K562 (cell line): Measurements from ENCODE around the gene GRIA4. TPM values are rescaled to one million over a fixed set of nuclear protein-coding genes. Genes with fewer than 3 reads are reported as not detected.

Experiments used
- ATAC-seq: fragments of 200-7000 bp; cut with Tn5 transposase; 3 replicates; pipeline ENCODE4 v1.9.1; 2020; ENCODE audit warnings: moderate library complexity
- BruUV-seq: library from RNA; stranded (reverse); fragments of 400-500 nt; replicated peaks from 2 replicates; lab custom pipeline; 2021; lab: Mats Ljungman, UMichigan
- CTCF ChIA-PET: fragments of 300-600 bp; formaldehyde crosslinking; extraction: SDS; loops from one replicate; lab custom pipeline; 2021; ENCODE audit warnings: low intra/inter-chr PET ratio; lab: Yijun Ruan, JAX
- POLR2A ChIA-PET: fragments of 300-600, 350-650 bp; sonication (Branson Sonifier 250); formaldehyde crosslinking; extraction: SDS; loops from one replicate; lab custom pipeline; 2021; ENCODE audit warnings: antibody characterized with exemption, inconsistent platforms; lab: Yijun Ruan, JAX
- DNase-seq, 4 experiments: peaks; one replicate each; pipeline versions ENCODE4 v3.0.0 to v3.0.0-alpha.2; 2011 to 2018; ENCODE audit warnings: low spot score in 3 of 4, mixed read lengths in 3 of 4; ENCODE audit errors: extremely low read depth in 1 of 4
- FAIRE-seq: peaks from 2 replicates; lab custom pipeline; 2011; peaks lifted over from hg19 to GRCh38; lab: Jason Lieb, UNC
- H2AFZ ChIP-seq: 2 replicates; pipeline ENCODE4 v1.6.0; 2011; ENCODE audit warnings: low read depth, low read length, control low read depth, inconsistent platforms
- H3K27ac ChIP-seq: fragments of 200-600 bp; 3 replicates; pipeline ENCODE4 v1.8.0; 2011; ENCODE audit warnings: low read depth, mild to moderate bottlenecking, control low read depth, inconsistent platforms, low read length, moderate library complexity, mixed read lengths; ENCODE audit errors: extremely low read depth
- H3K27me3 ChIP-seq, 2 experiments: fragments of 300-600 bp in 1 of 2; 2 replicates in 1 of 2; 3 replicates in 1 of 2; pipeline versions ENCODE4 v1.6.0 to v1.8.0; 2011; ENCODE audit warnings: inconsistent platforms in 2 of 2, low read length in 2 of 2, mild to moderate bottlenecking in 1 of 2, mixed read lengths in 1 of 2, moderate library complexity in 1 of 2; ENCODE audit not compliant: control insufficient read depth in 2 of 2, insufficient read depth in 2 of 2
- H3K36me3 ChIP-seq: fragments of 300-600 bp; 3 replicates; pipeline ENCODE4 v1.8.0; 2011; ENCODE audit warnings: mild to moderate bottlenecking, low read length, inconsistent platforms; ENCODE audit not compliant: control insufficient read depth, insufficient read depth
- H3K4me1 ChIP-seq, 2 experiments: fragments of 200-600 bp in 1 of 2; replicated peaks in 1 of 2; 2 replicates in 1 of 2; 3 replicates in 1 of 2; pipeline versions ENCODE4 v1.5.1 to v1.8.0; 2011; ENCODE audit warnings: inconsistent platforms in 2 of 2, low read length in 2 of 2, mild to moderate bottlenecking in 1 of 2, mixed read lengths in 1 of 2, moderate library complexity in 1 of 2; ENCODE audit not compliant: control insufficient read depth in 2 of 2, insufficient read depth in 2 of 2
- H3K4me2 ChIP-seq: 2 replicates; pipeline ENCODE4 v1.6.1; 2011; ENCODE audit warnings: low read length, control low read depth, inconsistent platforms, mixed read lengths; ENCODE audit not compliant: insufficient read depth
- H3K4me3 ChIP-seq: fragments of 200-600 bp; sonication (generic), shearing (Covaris generic); 2 replicates; pipeline ENCODE4 v1.5.1; 2016; ENCODE audit warnings: control low read depth, inconsistent platforms
- H3K79me2 ChIP-seq: fragments of 200-600 bp; 3 replicates; pipeline ENCODE4 v1.8.0; 2011; ENCODE audit warnings: low read length, inconsistent platforms; ENCODE audit not compliant: control insufficient read depth, insufficient read depth
- H3K9ac ChIP-seq, 2 experiments: 2 replicates each; pipeline versions ENCODE4 v1.6.0 to v1.6.1; 2011; ENCODE audit warnings: low read depth in 2 of 2, low read length in 2 of 2, control low read depth in 1 of 2, inconsistent platforms in 1 of 2, mild to moderate bottlenecking in 1 of 2, mixed read lengths in 1 of 2; ENCODE audit not compliant: insufficient read depth in 1 of 2
- H3K9me1 ChIP-seq: one replicate; pipeline ENCODE4 v1.6.0; 2011; ENCODE audit warnings: inconsistent platforms, mild to moderate bottlenecking, low read length, moderate library complexity; ENCODE audit not compliant: control insufficient read depth, insufficient read depth
- H3K9me3 ChIP-seq: replicated peaks from 2 replicates; pipeline ENCODE4 v1.5.1; 2011; ENCODE audit warnings: low read depth, low read length, inconsistent platforms; ENCODE audit not compliant: control insufficient read depth, insufficient read depth
- H4K20me1 ChIP-seq: replicated peaks from 2 replicates; pipeline ENCODE4 v1.6.1; 2011; ENCODE audit warnings: low read length, inconsistent platforms, mixed read lengths; ENCODE audit not compliant: control insufficient read depth, insufficient read depth
- ADNP ChIP-seq: fragments of 200-800 bp; sonication (Bioruptor generic); IDR thresholded peaks from 2 replicates; pipeline ENCODE4 v1.6.1; 2016; ENCODE audit warnings: missing genetic modification characterization, missing compliant biosample characterization
- ARID2 ChIP-seq: fragments of 450-650 bp; IDR thresholded peaks from 2 replicates; pipeline ENCODE4 v1.6.1; 2017; ENCODE audit warnings: antibody characterized with exemption, mild to moderate bottlenecking
- CBX1 ChIP-seq: sonication (generic); IDR thresholded peaks from 2 replicates; pipeline ENCODE4 v1.6.1; 2016; ENCODE audit warnings: antibody characterized with exemption, low read depth, mild to moderate bottlenecking
- EP300 ChIP-seq: IDR thresholded peaks from 2 replicates; pipeline ENCODE4 v1.6.1; 2012; ENCODE audit warnings: low read length, improper control_type of control experiment
- GMEB1 ChIP-seq: fragments of 250-450 bp; sonication (Bioruptor Pico); IDR thresholded peaks from 2 replicates; pipeline ENCODE4 v1.4.0; 2020; ENCODE audit warnings: mild to moderate bottlenecking
- GTF2F1 ChIP-seq: IDR thresholded peaks from 2 replicates; pipeline ENCODE4 v1.6.1; 2011; ENCODE audit warnings: low read depth, low read length, improper control_type of control experiment
- HCFC1 ChIP-seq: IDR thresholded peaks from 2 replicates; pipeline ENCODE4 v1.6.1; 2012; ENCODE audit warnings: low read depth, low read length, improper control_type of control experiment
- KDM5B ChIP-seq: fragments of 200-600 bp; sonication (generic); IDR thresholded peaks from 2 replicates; pipeline ENCODE4 v1.6.1; 2012; ENCODE audit warnings: low read depth, mild to moderate bottlenecking, moderate library complexity, low read length, control low read depth, inconsistent platforms; ENCODE audit not compliant: insufficient replicate concordance
- SMARCC2 ChIP-seq: fragments of 450-650 bp; IDR thresholded peaks from 2 replicates; pipeline ENCODE4 v1.6.1; 2017; ENCODE audit warnings: antibody characterized with exemption, moderate library complexity, mild to moderate bottlenecking, low read depth
- TCFL5 ChIP-seq: fragments of 250-450 bp; sonication (Bioruptor Pico); conservative IDR thresholded peaks from 2 replicates; pipeline ENCODE4 v1.6.1; 2021; ENCODE audit warnings: mild to moderate bottlenecking, moderate library complexity, matching md5 sums
- TGIF2 ChIP-seq: sonication (generic); formaldehyde crosslinking; IDR thresholded peaks from 2 replicates; pipeline ENCODE4 v1.8.1; 2022; ENCODE audit warnings: mild to moderate bottlenecking, missing genetic modification reagents, moderate library complexity
- ZNF165 ChIP-seq: fragments of 250-450 bp; sonication (Bioruptor Pico); IDR thresholded peaks from 2 replicates; pipeline ENCODE4 v1.4.0; 2020; ENCODE audit warnings: borderline replicate concordance
- ZNF436 ChIP-seq: fragments of 250-450, 450-650 bp; sonication (Bioruptor Pico); formaldehyde crosslinking; IDR thresholded peaks from 2 replicates; pipeline ENCODE4 v1.7.0; 2020; ENCODE audit warnings: mild to moderate bottlenecking
- ZNF77 ChIP-seq: fragments of 250-450 bp; sonication (Bioruptor Pico); IDR thresholded peaks from 2 replicates; pipeline ENCODE4 v1.5.0; 2020
- WGBS: fragments of 100-300 bp; shearing (Covaris generic); methylation state at CpG from one replicate; pipeline ENCODE4 v1.1.6; 2016; ENCODE audit warnings: low coverage, mixed read lengths; ENCODE audit not compliant: insufficient coverage; ENCODE audit errors: missing lambda C conversion rate; 5-methylcytosine and 5-hydroxymethylcytosine counted together
- in situ Hi-C: fragments of 300-500 bp; cut with MboI; formaldehyde crosslinking; loops from 4 replicates; pipeline ENCODE4 v1.15.0; 2018; ENCODE audit warnings: inconsistent platforms, mixed read lengths
- intact Hi-C: fragments of 100-400 bp; cut with micrococcal nuclease; formaldehyde crosslinking; loops from 2 replicates; pipeline ENCODE4 v1.14.2; 2022
- polyA plus RNA-seq, 8 experiments: library from polyadenylated mRNA; depleted of rRNA in 4 of 8; stranded (reverse) in 5 of 8; unstranded in 3 of 8; fragments of >200 nt; fragmentation: Nextera tagmentation in 2 of 8; fragmentation: Illumina TruSeq in 1 of 8; extraction: Ambion mirVana in 2 of 8; extraction: Trizol in 1 of 8; gene quantifications; 2 replicates each; pipeline versions ENCODE4 v1.2.1 to v1.2.3, GENCODE V29; 2011 to 2014; ENCODE audit warnings: inconsistent platforms in 1 of 8, missing spikeins in 1 of 8
- total RNA-seq, 7 experiments: library from RNA; depleted of rRNA in 6 of 7; stranded (reverse); fragments of >200 nt in 6 of 7; fragmentation: Illumina TruSeq in 2 of 7; extraction: Trizol in 2 of 7; gene quantifications; 2 replicates each; pipeline versions ENCODE4 v1.2.1 to v1.2.3, GENCODE V29; 2011 to 2021; ENCODE audit warnings: low replicate concordance in 1 of 7
- TF ChIP-seq, protein P1 (sequence below): fragments of 250-450 bp; sonication (Bioruptor Pico); IDR thresholded peaks from 2 replicates; pipeline ENCODE4 v1.9.0; 2021; ENCODE audit warnings: mild to moderate bottlenecking, inconsistent platforms

Gene GRIA4
- total and polyA plus RNA-seq, 9 of the 15 experiments (the other 6 are each of a cell fraction or from before 2014, with no cell fraction given): not detected

DNA sequence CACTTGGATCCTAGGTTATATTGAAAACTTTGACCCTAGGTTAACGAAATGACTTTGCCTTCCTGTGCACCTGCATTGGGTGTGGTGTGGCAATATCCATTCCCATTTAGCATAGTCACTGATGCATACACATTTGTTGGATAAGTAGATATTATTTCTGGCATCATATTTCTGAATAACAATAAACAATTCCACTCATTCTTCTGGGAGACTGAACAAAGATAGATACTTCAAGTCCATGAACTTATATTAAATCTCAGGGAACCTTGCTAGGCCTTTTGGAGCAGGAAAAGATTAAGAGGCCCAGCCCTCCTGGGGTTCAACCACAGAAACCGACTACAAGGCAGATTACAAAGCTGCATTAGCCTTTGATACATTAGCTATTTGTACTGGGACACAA lies 293.2 kb downstream of the GRIA4 start:
- Histone ChIP-seq H3K9me1 (no peaks in the 10 kb centered on the region), H4K20me1 (no peaks in the 10 kb centered on the region), H3K36me3 (no peaks in the 10 kb centered on the region), H3K27ac (no peak overlapping the region), H3K27me3 (no peaks in the 10 kb centered on the region), H3K4me1 (no peaks in the 10 kb centered on the region), H3K4me3 (no peak overlapping the region), H3K4me2 (no peak overlapping the region), H2AFZ (no peak overlapping the region), H3K79me2 (no peaks in the 10 kb centered on the region), H3K9ac (no peak overlapping the region), H3K9me3 (no peaks in the 10 kb centered on the region)
- FAIRE-seq (no peak), ATAC-seq (no peak), DNase-seq (no peak)
- ChIA-PET POLR2A (no interaction called here), CTCF (no interaction called here)
- WGBS: 0% methylated on average over 2 of the region's 2 CpGs
- intact Hi-C loops (no loop called here), in situ Hi-C loops (no loop called here)
- no peak for TF ChIP-seq SMARCC2
- no peak for TF ChIP-seq ARID2
- TF ChIP-seq GMEB1: no peak
- TF ChIP-seq KDM5B: no peak
- no TSS peak for BruUV-seq

DNA sequence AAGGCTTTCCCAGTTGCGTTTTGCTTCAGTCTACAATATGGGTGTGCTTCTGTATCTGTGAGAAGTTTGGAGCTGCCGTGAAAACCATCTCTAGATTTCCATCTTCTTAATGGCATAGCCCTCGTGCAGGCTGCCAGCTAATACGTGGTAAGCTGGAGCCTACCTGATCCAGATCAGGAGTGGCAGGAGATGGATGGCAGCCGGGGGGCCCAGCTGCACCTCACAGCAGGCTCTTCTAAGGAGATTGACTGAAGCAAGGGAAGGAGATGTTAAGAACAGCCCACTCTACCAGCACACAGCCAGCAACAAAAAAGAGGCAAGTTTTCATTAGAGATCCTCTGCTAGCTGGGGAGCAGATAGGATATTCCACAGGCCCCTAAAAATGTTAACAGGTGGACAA lies 296.6 kb downstream of the GRIA4 start:
- H3K9me1 ChIP-seq: no peaks in the 10 kb centered on the region
- H3K9ac ChIP-seq: no peak overlapping the region
- FAIRE-seq (no peak), DNase-seq (no peak), ATAC-seq (no peak)
- H3K4me1 ChIP-seq: no peaks in the 10 kb centered on the region
- no peak overlapping the region for H2AFZ ChIP-seq
- no peaks in the 10 kb centered on the region for H4K20me1 ChIP-seq
- ChIA-PET POLR2A (no interaction called here), CTCF (no interaction called here)
- no peaks in the 10 kb centered on the region for H3K27me3 ChIP-seq
- BruUV-seq: no TSS peak
- H3K36me3 ChIP-seq: no peaks in the 10 kb centered on the region
- no peaks in the 10 kb centered on the region for H3K9me3 ChIP-seq
- no peak overlapping the region for H3K27ac ChIP-seq
- 0% methylated on average over 5 of the region's 5 CpGs for WGBS
- in situ Hi-C loops: no loop called here
- no peak overlapping the region for H3K4me2 ChIP-seq
- no peaks in the 10 kb centered on the region for H3K79me2 ChIP-seq
- no peak overlapping the region for H3K4me3 ChIP-seq
- intact Hi-C loops: no loop called here
- TF ChIP-seq GTF2F1 (no peak), ZNF77 (no peak), ZNF436 (CRISPR knock-in tag) (no peak), ZNF165 (no peak), CBX1 (no peak), EP300 (no peak), ADNP (tag) (no peak), TGIF2 (CRISPR knock-in tag) (no peak), HCFC1 (no peak), TCFL5 (CRISPR knock-in tag) (no peak)
- TF ChIP-seq, protein P1, sequence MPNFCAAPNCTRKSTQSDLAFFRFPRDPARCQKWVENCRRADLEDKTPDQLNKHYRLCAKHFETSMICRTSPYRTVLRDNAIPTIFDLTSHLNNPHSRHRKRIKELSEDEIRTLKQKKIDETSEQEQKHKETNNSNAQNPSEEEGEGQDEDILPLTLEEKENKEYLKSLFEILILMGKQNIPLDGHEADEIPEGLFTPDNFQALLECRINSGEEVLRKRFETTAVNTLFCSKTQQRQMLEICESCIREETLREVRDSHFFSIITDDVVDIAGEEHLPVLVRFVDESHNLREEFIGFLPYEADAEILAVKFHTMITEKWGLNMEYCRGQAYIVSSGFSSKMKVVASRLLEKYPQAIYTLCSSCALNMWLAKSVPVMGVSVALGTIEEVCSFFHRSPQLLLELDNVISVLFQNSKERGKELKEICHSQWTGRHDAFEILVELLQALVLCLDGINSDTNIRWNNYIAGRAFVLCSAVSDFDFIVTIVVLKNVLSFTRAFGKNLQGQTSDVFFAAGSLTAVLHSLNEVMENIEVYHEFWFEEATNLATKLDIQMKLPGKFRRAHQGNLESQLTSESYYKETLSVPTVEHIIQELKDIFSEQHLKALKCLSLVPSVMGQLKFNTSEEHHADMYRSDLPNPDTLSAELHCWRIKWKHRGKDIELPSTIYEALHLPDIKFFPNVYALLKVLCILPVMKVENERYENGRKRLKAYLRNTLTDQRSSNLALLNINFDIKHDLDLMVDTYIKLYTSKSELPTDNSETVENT (CRISPR knock-in tag): no peak
